K562 treated with DMSO at 1 percent for 4 hours (cell line): ENCODE results near the gene NRM. TPM values are rescaled to one million over a fixed set of nuclear protein-coding genes. Genes with fewer than 3 reads are reported as not detected.

Source experiments
- total RNA-seq: library from RNA; unstranded; fragments of 300-600 nt; gene quantifications from 2 replicates; pipeline ENCODE4 v1.2.3, GENCODE V29; 2022; ENCODE audit not compliant: insufficient read depth

Gene NRM, protein sequence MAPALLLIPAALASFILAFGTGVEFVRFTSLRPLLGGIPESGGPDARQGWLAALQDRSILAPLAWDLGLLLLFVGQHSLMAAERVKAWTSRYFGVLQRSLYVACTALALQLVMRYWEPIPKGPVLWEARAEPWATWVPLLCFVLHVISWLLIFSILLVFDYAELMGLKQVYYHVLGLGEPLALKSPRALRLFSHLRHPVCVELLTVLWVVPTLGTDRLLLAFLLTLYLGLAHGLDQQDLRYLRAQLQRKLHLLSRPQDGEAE
- total RNA-seq: 23.6 and 32.0 TPM in 2 replicates

DNA sequence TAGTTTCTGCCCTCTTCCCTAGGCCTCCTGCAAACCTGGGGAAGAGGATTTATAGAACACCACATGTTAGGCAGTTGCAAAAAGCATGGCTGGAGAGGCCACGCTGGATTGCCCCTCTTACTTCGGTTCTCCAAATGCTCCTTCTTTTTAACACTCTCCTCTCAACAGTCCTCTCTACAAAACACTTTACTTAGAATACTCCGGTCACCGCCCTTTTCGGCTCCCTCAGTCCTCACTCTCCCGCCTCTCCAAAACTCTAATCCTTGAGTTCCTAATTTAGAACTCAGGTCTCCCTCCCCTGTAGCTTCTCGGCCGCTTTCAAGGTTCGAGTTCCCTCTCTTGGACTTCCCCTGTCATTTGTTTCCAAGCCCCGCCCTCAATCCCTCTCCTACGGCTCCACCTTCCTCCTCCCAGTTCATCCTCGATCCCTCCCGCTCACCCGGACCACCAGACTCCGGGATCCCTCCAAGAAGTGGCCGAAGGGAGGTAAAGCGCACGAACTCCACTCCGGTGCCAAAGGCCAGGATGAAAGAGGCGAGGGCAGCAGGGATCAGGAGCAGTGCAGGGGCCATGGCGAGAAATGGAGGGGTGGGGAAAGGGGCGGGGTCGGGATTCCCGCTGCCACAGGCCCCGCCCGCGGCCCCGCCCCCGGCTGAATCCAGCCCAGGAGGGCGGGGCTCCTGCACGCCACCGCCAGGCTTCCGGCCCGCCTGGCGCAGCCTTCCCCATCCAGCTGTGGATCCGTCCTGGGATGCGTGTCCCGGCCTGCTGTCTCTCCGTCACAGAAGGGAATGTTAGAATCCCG is at the start of gene NRM:
NRM (minus strand) TSS at position 582 of the 805 bp plus-strand sequence; CDS start at position 572, 10 bp downstream.

DNA sequence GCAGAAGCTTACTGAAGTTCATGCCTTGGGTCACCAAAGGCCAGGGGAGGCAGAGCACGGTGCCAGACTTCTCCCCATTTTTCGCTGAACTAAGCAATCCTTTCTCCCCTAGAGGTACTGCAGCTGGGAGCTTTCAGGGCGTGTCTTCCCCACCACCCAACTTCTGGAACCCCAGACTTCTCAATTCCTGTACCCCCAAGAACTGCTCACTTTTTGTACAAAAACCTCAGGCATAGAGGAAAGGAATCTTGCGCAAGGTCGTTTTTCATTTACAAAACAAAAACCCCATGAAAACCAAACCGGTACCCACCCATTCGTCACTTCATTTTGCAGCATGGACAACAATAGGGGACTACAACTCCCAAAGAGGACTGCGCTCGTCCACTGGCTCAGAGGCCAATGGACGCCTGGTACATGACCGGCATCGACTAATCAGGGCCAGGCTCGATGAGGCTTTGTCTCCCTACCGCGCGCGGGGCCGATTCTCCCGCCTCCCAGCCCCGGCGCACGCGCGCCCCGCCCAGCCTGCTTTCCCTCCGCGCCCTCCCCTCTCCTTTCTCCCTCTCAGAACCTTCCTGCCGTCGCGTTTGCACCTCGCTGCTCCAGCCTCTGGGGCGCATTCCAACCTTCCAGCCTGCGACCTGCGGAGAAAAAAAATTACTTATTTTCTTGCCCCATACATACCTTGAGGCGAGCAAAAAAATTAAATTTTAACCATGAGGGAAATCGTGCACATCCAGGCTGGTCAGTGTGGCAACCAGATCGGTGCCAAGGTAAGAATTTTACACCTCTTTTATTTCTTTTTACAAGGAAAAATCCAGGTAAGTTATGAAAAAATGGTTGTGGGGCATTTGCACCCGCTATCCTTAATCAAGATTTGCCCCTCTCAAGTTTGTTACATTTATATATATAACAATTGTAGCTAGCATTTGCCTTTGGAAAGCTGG is 29.3 kb upstream of the NRM start, which contains the start of gene TUBB:
TUBB (plus strand) TSS at position 562 of the 947 bp plus-strand sequence; CDS start at position 717, 155 bp downstream.

GRCh38 chr6:30717129-30717844 is 26.5 kb upstream of the NRM start, which contains the start of gene MDC1:
TSS of gene MDC1 (minus strand) at chr6:30717281. CDS start at chr6:30715175, 2,106 bp downstream.

GRCh38 chr6:30686009-30686907 is 4.5 kb downstream of the NRM start, which contains the start of gene PPP1R18:
TSS of gene PPP1R18 (minus strand) at chr6:30686645. CDS start at chr6:30686018, 627 bp downstream.

GRCh38 chr6:30672445-30673253 is 18.1 kb downstream of the NRM start, which contains the start of gene DHX16:
TSS of gene DHX16 (minus strand) at chr6:30673006. CDS start at chr6:30672841, 165 bp downstream.

GRCh38 chr6:30646450-30647241 is 44.1 kb downstream of the NRM start, which contains the start of gene C6orf136:
TSS of gene C6orf136 (plus strand) at chr6:30647133. CDS start at chr6:30647232, 99 bp downstream.

Other genes with a start within 250 kb of the NRM start
- gene HLA-E, start 201.5 kb downstream of the NRM start, total RNA-seq: 110 and 121 TPM in 2 replicates
- 41.6 and 44.0 TPM in 2 replicates for gene GNL1, start 134.5 kb downstream of the NRM start, total RNA-seq
- 7.8 and 8.7 TPM in 2 replicates for gene PRR3, start 133.7 kb downstream of the NRM start, total RNA-seq
- 87.2 and 92.7 TPM in 2 replicates for gene ABCF1, start 119.5 kb downstream of the NRM start, total RNA-seq
- 20.4 and 26.4 TPM in 2 replicates for gene PPP1R10, start 73.7 kb downstream of the NRM start, total RNA-seq
- 86.9 and 98.3 TPM in 2 replicates for gene MRPS18B, start 73.1 kb downstream of the NRM start, total RNA-seq
- 3.0 and 4.6 TPM in 2 replicates for gene ATAT1, start 64.1 kb downstream of the NRM start, total RNA-seq
- 25.0 and 26.8 TPM in 2 replicates for gene C6orf136, start 43.9 kb downstream of the NRM start, total RNA-seq
- 46.5 and 54.7 TPM in 2 replicates for gene DHX16, start 18.0 kb downstream of the NRM start, total RNA-seq
- gene PPP1R18, start 4.3 kb downstream of the NRM start, total RNA-seq: 80.7 and 94.0 TPM in 2 replicates
- 57.9 and 63.3 TPM in 2 replicates for gene MDC1, start 26.3 kb upstream of the NRM start, total RNA-seq
- gene TUBB, start 29.4 kb upstream of the NRM start, total RNA-seq: 1,432 and 1,624 TPM in 2 replicates
- gene FLOT1, start 51.7 kb upstream of the NRM start, total RNA-seq: 294 and 327 TPM in 2 replicates
- gene IER3, start 53.6 kb upstream of the NRM start, total RNA-seq: 45.5 and 66.2 TPM in 2 replicates
- gene DDR1, start 193.5 kb upstream of the NRM start, total RNA-seq: 41.3 and 61.1 TPM in 2 replicates
- 32.4 and 40.6 TPM in 2 replicates for gene GTF2H4, start 217.2 kb upstream of the NRM start, total RNA-seq
- 43.6 and 50.5 TPM in 2 replicates for gene VARS2, start 223.3 kb upstream of the NRM start, total RNA-seq
- gene SFTA2, start 241.2 kb upstream of the NRM start, total RNA-seq: not detected in 2 replicates
- not detected in 2 replicates for gene MUCL3, start 250.0 kb upstream of the NRM start, total RNA-seq